ENCODE data around the gene GMDS.

Gene GMDS

DNA sequence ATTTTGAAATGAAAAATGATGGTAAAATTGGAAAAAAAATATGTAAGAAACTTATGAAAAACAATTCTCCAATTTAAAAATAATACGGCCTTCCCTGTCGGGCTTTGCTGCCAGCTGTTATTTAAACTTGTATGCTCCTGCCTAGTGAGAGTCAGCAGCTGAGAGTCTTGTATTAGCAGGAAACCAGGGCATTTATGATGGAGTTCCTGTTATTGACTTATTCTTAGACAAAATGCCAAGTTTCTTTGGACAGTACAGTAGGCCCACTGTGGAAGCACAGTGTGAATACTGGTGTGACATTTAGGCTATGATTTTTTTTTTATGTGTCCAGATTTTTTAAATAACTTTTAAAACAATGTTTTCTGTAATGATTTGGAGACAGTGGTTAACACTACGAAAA, 42.1 kb downstream of the GMDS start:
- Mint-ChIP-seq H3K36me3 (ENCODE audit: low read depth) (no peaks in the 10 kb centered on the region), H3K27ac (no peak overlapping the region), H3K9me3 (no peaks in the 10 kb centered on the region), H3K27me3 (no peaks in the 10 kb centered on the region), H3K4me3 (no peak overlapping the region), H3K4me1 (ENCODE audit: low read depth) (no peaks in the 10 kb centered on the region)

DNA sequence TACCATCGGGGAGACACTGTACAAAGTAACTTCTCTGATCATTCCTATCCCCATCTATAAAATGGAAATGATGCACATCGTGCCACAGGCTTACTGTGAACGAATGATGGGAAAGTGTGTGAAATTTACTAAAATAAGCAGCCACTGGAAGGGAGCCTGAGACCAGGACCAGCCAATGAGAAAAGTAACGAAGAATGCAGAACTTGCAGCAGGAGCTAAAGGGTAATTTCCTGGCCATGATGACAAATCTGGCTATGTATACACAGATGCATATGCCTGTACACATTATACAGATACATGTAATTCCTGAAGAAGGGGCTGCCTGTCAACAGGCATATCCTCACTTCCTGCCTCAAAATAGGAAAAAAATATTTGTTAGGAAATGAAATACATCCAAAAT, 47.4 kb downstream of the GMDS start:
- no peak overlapping the region for H3K4me3 Mint-ChIP-seq
- H3K9me3 Mint-ChIP-seq, result no peaks in the 10 kb centered on the region
- H3K27me3 Mint-ChIP-seq, result no peaks in the 10 kb centered on the region
- no peak overlapping the region for H3K27ac Mint-ChIP-seq
- no peaks in the 10 kb centered on the region for H3K36me3 Mint-ChIP-seq (ENCODE audit: low read depth)
- H3K4me1 Mint-ChIP-seq (ENCODE audit: low read depth), result no peaks in the 10 kb centered on the region

DNA sequence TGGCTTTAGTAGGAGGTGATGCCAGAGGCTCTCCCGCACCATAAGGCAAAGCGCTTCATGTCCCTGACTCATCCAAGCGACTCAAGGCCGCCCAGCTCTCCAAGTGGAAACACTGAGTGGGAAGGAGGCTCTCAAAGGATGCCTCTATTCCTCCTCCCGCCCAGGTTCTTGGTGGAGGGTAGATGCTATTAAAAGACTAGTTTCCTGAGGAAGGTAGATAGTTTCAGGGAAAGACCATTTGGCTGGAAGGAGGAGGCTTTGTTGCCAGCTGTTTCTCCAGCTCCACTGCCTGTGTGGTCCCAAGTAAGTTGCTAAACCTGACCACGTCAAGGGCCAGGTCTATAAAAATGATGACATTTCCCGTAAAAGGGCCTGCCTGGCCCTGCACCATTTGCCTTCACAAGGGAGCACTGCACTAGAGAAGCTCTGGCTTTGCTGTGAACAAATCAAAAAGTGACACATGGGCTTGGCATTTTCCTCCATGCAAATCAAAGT, 48.2 kb downstream of the GMDS start:
- Mint-ChIP-seq H3K9me3 (no peaks in the 10 kb centered on the region), H3K27ac (no peak overlapping the region), H3K4me1 (ENCODE audit: low read depth) (no peaks in the 10 kb centered on the region), H3K27me3 (no peaks in the 10 kb centered on the region), H3K4me3 (no peak overlapping the region), H3K36me3 (ENCODE audit: low read depth) (no peaks in the 10 kb centered on the region)

DNA sequence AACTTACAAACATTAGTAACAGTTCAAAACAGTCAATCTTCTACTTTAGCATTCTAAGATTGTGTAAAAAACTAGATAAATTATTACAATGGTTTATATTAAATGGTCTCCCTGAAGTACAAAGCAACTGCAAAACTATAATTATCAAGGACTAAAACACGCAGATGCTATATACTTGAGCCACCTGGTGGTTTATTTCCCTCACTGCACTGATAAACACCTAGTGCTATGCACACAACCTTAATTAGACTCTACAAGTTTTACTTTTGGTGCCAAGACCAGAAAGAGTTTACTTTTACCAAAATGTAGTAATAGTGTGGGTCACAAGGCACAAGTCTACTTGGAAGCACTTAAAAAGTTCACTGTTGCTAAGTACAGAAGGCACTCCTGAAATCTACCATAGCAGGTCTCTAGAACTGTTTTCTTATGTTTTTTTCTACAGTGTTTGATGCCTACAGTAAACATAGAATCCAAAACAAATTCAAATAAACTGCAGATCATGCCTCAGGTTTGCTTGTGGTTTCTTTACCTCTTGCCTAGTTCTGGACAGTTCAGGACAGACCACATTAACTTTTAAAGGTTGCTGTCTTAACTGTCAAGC, 49.2 kb downstream of the GMDS start:
- Mint-ChIP-seq H3K4me1 (ENCODE audit: low read depth) (no peaks in the 10 kb centered on the region), H3K9me3 (no peaks in the 10 kb centered on the region), H3K4me3 (no peak overlapping the region), H3K27me3 (no peaks in the 10 kb centered on the region), H3K36me3 (ENCODE audit: low read depth) (no peaks in the 10 kb centered on the region), H3K27ac (no peak overlapping the region)

DNA sequence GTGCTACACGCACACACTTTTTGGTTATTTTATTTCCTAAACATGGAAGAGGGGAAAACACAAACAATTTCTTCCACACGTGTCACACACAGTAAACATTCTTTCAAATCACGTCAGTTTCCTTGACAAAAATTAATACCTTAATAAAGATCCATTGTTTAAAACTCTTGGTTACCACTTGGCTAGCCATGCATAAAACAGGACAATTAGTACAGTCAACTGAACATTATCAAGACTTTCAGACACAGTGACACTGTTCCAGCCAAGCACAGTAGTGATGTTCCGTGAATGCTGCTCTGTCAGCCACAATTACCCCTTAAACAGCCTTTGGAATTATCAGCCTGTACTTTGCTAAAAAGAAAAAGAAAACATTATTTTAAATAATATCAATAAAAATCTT, 50.8 kb downstream of the GMDS start:
- Mint-ChIP-seq H3K36me3 (ENCODE audit: low read depth) (no peaks in the 10 kb centered on the region), H3K27ac (no peak overlapping the region), H3K4me1 (ENCODE audit: low read depth) (no peaks in the 10 kb centered on the region), H3K4me3 (no peak overlapping the region), H3K27me3 (no peaks in the 10 kb centered on the region), H3K9me3 (no peaks in the 10 kb centered on the region)

DNA sequence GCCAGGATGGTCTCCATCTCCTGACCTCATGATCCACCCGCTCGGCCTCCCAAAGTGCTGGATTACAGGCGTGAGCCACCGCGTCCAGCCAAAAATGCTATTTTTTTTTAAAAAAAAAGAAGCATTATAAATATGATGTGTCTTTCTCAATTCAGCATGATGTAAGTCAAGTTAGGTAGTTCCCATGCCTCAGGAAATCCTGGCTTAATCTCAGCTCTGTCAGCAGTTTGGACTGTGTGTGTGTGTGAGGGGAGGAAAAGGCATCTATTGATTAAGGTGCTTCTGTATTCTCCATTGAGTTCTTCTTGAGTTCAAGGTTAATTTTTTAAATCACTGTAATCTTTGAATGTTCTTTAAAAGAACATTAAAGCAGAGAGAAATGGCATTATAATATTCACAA, 51.5 kb downstream of the GMDS start:
- Mint-ChIP-seq H3K36me3 (ENCODE audit: low read depth) (no peaks in the 10 kb centered on the region), H3K27ac (no peak overlapping the region), H3K4me3 (no peak overlapping the region), H3K9me3 (no peaks in the 10 kb centered on the region), H3K4me1 (ENCODE audit: low read depth) (peaks cover 3% of the 10 kb centered on the region), H3K27me3 (peaks cover 2% of the 10 kb centered on the region)

DNA sequence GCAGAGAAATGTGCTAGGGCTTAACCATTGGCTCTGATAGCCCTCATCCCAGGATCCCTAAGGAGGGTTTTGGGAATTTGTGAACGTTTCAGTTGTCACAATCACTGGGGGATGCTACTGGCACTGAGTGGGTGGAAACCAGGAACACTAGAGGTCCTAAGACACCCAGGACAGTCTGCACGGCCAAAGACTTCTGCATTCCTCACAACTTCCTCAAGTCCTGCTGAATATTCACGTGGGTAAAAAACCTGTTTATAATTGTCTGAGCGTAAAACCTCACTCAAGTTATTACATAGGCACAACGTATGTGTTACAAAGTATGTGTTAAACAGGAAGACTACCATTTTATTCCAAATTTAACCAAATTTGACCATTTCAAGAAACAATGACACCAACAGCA, 52.4 kb downstream of the GMDS start:
- Mint-ChIP-seq H3K4me1 (ENCODE audit: low read depth) (peaks cover 10% of the 10 kb centered on the region), H3K36me3 (ENCODE audit: low read depth) (no peaks in the 10 kb centered on the region), H3K4me3 (no peak overlapping the region), H3K27me3 (peaks cover 8% of the 10 kb centered on the region), H3K27ac (no peak overlapping the region), H3K9me3 (no peaks in the 10 kb centered on the region)

DNA sequence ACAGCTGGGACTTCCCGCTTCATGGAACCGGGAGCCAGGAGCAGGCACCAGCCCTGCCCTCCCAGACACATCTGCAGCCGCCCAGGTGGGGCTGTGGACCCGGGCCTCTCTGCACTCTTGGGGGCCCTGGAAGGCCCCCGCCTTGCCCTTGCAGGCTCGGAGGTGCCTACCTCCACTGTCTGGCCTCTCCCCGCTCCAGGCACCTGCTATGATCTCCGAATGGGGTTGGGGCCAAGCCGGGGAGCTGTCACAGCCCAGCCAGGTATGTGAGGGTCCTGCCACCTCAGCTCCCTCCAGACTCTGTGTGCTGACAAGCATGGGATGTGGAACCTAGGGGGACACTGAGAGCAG, 54.0 kb downstream of the GMDS start:
- Mint-ChIP-seq H3K36me3 (ENCODE audit: low read depth) (no peaks in the 10 kb centered on the region), H3K27ac (no peak overlapping the region), H3K4me3 (no peak overlapping the region), H3K4me1 (ENCODE audit: low read depth) (peaks cover 27% of the 10 kb centered on the region), H3K9me3 (no peaks in the 10 kb centered on the region), H3K27me3 (peaks cover 8% of the 10 kb centered on the region)

DNA sequence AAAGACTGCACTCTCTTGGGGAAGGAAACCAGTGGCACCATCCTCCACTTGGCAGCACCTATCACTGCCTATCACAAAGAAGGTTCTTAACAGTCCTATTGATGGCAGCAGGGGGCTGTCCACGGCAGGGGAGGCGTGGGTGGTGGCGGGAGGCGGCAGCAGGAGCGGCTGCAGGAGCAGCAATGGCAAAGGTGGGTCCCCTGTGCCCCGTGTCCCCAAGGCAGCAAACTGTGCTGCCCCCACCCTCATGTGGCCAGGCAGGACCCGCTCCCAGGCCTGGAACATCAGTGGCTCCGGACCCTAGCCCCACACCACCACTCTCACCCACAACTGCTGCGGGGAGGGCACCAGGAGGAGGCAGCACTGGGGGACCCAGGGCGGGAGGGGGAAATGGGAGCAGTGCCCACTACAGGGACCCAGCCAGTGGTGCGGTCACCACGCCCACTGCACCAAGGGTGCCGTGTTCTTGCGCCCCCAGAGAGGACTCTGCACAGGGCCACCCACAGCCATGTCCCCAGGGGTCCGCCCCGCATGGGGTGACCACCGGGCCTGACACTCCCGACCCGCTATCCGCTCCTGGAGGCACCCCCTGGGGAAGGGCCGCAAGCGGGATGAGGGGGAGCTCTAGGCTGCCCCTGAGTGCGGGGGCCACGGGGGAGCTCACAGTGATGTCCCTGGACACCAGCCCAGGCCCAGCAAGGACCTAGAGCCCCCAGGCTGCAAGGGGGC, 54.6 kb downstream of the GMDS start:
- H3K36me3 Mint-ChIP-seq (ENCODE audit: low read depth), result no peaks in the 10 kb centered on the region
- H3K4me1 Mint-ChIP-seq (ENCODE audit: low read depth), result peaks cover 30% of the 10 kb centered on the region
- no peaks in the 10 kb centered on the region for H3K9me3 Mint-ChIP-seq
- H3K27me3 Mint-ChIP-seq, result peaks cover 8% of the 10 kb centered on the region
- H3K27ac Mint-ChIP-seq, result no peak overlapping the region
- H3K4me3 Mint-ChIP-seq, result no peak overlapping the region

DNA sequence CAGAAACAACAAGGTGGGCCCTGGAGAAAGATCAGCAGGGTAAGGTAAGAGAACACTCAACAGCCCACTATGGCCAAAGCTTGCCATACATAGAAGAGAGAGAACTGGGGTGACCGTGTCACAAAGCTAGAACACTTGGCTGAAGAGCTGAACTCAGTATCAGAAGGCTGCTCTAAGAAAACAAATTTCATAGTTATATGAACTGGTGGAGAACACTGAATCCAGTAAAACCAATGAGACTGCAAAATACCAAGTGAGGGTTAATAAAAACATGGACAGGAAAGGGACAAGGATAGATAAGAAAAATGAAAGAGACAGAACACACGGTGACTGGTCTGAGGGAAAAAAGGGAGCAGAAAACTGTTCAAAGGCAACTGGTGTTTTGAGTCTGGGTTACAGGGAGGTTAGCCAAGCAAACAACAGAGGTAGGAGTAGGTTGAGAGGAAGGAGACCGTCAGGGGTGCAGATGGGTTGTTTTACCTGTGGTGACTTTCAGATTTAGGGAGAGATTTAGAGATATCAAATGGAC, 56.5 kb downstream of the GMDS start:
- Mint-ChIP-seq H3K27ac (peak overlapping the region; percentile 60), H3K4me3 (no peak overlapping the region), H3K27me3 (peaks cover 13% of the 10 kb centered on the region), H3K4me1 (ENCODE audit: low read depth) (peaks cover 35% of the 10 kb centered on the region), H3K9me3 (no peaks in the 10 kb centered on the region), H3K36me3 (ENCODE audit: low read depth) (no peaks in the 10 kb centered on the region)

DNA sequence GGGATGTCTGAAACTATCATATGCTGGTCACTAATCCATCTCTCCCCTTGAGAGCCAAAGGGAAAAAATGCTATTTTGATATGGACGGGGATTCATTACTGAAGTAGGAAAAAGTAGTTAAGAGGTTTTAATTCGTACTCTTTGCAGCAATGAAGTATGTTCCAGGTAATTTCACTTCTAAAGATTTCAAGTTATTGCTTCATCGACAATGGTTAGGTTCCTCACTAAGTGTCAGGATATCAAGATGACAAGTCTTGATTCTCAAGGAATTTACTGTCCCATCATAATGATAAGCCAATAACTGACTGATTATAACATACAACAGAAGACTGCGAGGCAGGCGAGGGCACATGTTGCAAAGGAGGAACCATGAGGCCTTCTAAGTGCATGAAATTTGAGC, 57.0 kb downstream of the GMDS start:
- Mint-ChIP-seq H3K4me3 (no peak overlapping the region), H3K36me3 (ENCODE audit: low read depth) (no peaks in the 10 kb centered on the region), H3K27ac (no peak overlapping the region), H3K9me3 (no peaks in the 10 kb centered on the region), H3K4me1 (ENCODE audit: low read depth) (peaks cover 35% of the 10 kb centered on the region), H3K27me3 (peaks cover 13% of the 10 kb centered on the region)

DNA sequence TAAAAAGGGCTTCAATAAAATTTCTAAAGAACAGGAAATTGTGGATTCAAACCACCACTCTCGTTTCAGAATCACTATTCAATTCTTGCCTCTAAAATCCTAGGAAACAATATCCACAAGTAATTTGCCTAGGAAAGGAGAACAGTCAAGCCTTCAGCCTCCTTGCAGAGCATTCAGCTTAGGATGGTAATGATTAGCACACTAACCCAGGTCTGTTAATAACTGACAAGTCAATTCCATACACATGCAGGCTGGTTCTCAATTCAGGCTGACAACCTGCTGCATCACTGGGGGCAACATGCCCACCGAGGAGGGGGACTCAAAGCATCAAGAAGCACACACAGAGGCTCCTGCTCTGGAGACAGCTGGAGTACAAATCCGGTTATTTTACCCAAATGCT, 57.6 kb downstream of the GMDS start:
- Mint-ChIP-seq H3K4me1 (ENCODE audit: low read depth) (peaks cover 35% of the 10 kb centered on the region), H3K27me3 (peaks cover 13% of the 10 kb centered on the region), H3K27ac (no peak overlapping the region), H3K4me3 (no peak overlapping the region), H3K9me3 (no peaks in the 10 kb centered on the region), H3K36me3 (ENCODE audit: low read depth) (no peaks in the 10 kb centered on the region)

DNA sequence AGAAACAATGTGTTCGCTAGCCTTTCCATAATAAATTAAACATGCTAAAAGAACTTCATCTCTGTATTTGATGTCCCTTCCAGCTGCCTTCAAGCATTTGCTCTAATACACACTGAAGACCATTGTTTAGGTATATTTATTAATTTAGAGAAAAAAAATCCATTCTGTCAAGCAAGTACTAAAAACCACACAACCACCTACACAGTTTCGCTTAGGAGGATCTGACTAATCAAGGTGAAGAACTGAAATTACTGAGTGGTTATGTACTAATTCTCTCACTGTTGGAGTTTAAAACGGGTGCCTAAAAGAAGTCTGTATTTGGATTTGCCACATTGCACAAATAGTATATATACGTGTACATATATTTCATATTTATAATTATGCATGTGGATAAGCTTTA, 58.9 kb downstream of the GMDS start:
- H3K27ac Mint-ChIP-seq, result no peak overlapping the region
- H3K9me3 Mint-ChIP-seq, result no peaks in the 10 kb centered on the region
- H3K4me1 Mint-ChIP-seq (ENCODE audit: low read depth), result peaks cover 42% of the 10 kb centered on the region
- no peaks in the 10 kb centered on the region for H3K36me3 Mint-ChIP-seq (ENCODE audit: low read depth)
- no peak overlapping the region for H3K4me3 Mint-ChIP-seq
- peaks cover 13% of the 10 kb centered on the region for H3K27me3 Mint-ChIP-seq

DNA sequence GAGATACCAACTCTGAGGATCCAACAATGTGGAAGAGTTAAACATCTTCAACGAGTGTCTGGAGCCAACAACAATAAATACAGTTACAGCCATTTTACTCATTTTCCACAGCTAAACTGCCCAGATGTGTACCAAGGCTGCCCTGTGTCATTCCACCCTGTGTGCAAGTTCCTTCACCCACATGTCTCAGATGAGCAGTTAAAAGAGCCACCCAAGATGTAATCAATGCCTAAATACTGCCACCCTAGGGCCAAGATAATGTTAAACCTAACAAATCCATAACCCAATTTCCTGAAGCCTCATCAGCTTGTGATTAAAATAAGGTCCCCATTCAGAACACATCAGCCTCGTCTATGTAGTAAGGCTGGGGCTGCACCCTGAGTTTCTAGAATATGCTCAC, 59.9 kb downstream of the GMDS start:
- peaks cover 13% of the 10 kb centered on the region for H3K27me3 Mint-ChIP-seq
- H3K36me3 Mint-ChIP-seq (ENCODE audit: low read depth), result peaks cover 3% of the 10 kb centered on the region
- H3K9me3 Mint-ChIP-seq, result no peaks in the 10 kb centered on the region
- H3K4me1 Mint-ChIP-seq (ENCODE audit: low read depth), result peaks cover 47% of the 10 kb centered on the region
- no peak overlapping the region for H3K4me3 Mint-ChIP-seq
- H3K27ac Mint-ChIP-seq, result no peak overlapping the region

DNA sequence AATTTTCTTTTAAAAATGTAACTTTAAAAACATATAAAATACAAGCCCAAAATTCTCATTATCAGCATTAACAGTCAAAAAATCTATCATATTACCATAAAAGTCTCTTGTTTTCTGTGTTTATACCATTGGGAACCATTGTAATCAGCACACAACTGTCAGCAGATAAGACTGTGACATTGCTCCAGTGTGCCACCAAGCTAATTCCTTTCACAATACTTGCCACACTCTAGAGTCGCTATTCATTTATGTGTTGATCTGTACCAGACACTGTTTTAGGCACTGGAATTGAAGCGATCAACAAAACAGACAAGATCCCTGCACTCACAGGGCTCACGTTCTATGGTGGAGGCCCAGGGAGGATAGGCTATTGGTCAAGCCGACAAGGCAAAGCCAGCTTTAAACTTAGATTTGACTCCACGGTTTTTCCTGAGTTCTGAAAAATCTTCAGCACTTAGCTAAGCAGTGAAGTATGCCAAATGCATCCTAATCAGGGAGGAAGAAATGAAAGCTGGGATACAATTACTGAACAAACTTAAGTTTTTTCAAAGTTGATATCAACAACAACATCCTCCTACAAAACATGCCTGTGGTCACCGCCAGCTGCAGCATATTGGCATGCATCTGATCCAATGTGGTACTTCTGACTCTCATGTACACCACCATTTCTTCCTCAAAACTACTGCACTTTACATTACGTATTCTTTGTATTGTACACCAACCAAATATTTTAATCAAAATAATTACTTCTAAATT, 60.5 kb downstream of the GMDS start:
- H3K27me3 Mint-ChIP-seq, result peaks cover 13% of the 10 kb centered on the region
- H3K36me3 Mint-ChIP-seq (ENCODE audit: low read depth), result peaks cover 3% of the 10 kb centered on the region
- no peaks in the 10 kb centered on the region for H3K9me3 Mint-ChIP-seq
- H3K4me1 Mint-ChIP-seq (ENCODE audit: low read depth), result peaks cover 47% of the 10 kb centered on the region
- no peak overlapping the region for H3K27ac Mint-ChIP-seq
- H3K4me3 Mint-ChIP-seq, result no peak overlapping the region

Data from stimulated activated naive CD8-positive, alpha-beta T cell treated with anti-CD3 and anti-CD28 coated beads, Interleukin-15, Interleukin-2, amounts not matched to agents 100 ng/mL and 50 ng/mL, for 24 hours (primary cell).